ENCODE data around the gene TRIM66.

GRCh38 chr11:8690374-8691342 lies 8.2 kb upstream of the TRIM66 start:
- TF ChIP-seq CTCF (IDR thresholded peaks at IDR 0.05) = no peak
- TF ChIP-seq POLR2A (IDR thresholded peaks at IDR 0.05) = no peak

All from body of pancreas (tissue), 4 donors.